ENCODE data around the gene TSHR. TPM values are rescaled to one million over a fixed set of nuclear protein-coding genes. Genes with fewer than 3 reads are reported as not detected.

The TSHR gene
- total and polyA plus RNA-seq, 2 experiments from 2014 or later: 0.59 to 0.78 TPM

DNA sequence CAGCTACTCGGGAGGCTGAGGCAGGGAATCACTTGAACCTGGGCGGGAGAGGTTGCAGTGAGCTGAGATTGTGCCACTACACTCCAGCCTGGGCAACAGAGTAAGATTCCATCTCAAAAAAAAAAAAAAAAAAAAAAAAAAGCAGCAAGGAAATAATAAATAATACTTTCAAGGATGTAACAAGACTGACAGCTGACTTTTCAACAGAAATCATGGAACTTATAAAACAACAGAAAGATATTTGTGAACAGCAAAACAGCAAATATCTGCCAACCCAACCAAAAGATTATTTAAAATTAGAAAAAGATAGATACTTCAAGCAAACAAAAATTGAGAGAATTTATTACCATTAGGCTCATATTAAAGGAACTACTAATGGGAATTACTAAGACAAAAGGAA, 115.1 kb downstream of the TSHR start:
- Histone ChIP-seq H3K27ac (ENCODE audit: low read depth) (no peak overlapping the region), H3K9me2 (ENCODE audit: insufficient read depth) (no peaks in the 10 kb centered on the region), H4K20me1 (replicated peaks; ENCODE audit: insufficient read depth) (no peaks in the 10 kb centered on the region), H3K4me1 (ENCODE audit: insufficient read depth) (no peaks in the 10 kb centered on the region), H3K79me2 (replicated peaks; ENCODE audit: insufficient read depth) (no peaks in the 10 kb centered on the region), H3F3A (replicated peaks; ENCODE audit: low read depth) (no peaks in the 10 kb centered on the region), H2AFZ (no peak overlapping the region), H3K27me3 (ENCODE audit: insufficient read depth) (no peaks in the 10 kb centered on the region), H3K36me3 (ENCODE audit: insufficient read depth) (no peaks in the 10 kb centered on the region), H3K4me2 (no peak overlapping the region), H3K4me3 (no peak overlapping the region)
- Mint-ChIP-seq H3K27me3 (ENCODE audit: insufficient read depth, low read depth, poor library complexity) (no peaks in the 10 kb centered on the region), H3K4me1 (no peaks in the 10 kb centered on the region), H3K4me3 (no peak overlapping the region), H3K36me3 (ENCODE audit: low read depth) (peaks cover 3% of the 10 kb centered on the region; the same call in 1 of the 3 replicates), H3K27ac (no peak overlapping the region), H3K9me3 (peaks cover 25% of the 10 kb centered on the region; the same call in 2 of the 3 replicates)
- no peak for DNase-seq (ENCODE audit: low spot score)
- ATAC-seq: no peak
- TF ChIP-seq ZNF331 (CRISPR knock-in tag; IDR thresholded peaks at IDR 0.05; ENCODE audit: low read depth) (no peak), POLR2AphosphoS5 (IDR thresholded peaks at IDR 0.05; ENCODE audit: low read depth) (no peak), EZH2phosphoT487 (IDR thresholded peaks at IDR 0.05; ENCODE audit: unreplicated experiment) (no peak), ZNF114 (CRISPR knock-in tag; IDR thresholded peaks at IDR 0.05) (no peak), JUNB (IDR thresholded peaks at IDR 0.05; ENCODE audit: unreplicated experiment) (no peak), STAT1 (IDR thresholded peaks at IDR 0.05; ENCODE audit: unreplicated experiment) (no peak), ETS1 (IDR thresholded peaks at IDR 0.05) (no peak)
- TF ChIP-seq, protein P1, sequence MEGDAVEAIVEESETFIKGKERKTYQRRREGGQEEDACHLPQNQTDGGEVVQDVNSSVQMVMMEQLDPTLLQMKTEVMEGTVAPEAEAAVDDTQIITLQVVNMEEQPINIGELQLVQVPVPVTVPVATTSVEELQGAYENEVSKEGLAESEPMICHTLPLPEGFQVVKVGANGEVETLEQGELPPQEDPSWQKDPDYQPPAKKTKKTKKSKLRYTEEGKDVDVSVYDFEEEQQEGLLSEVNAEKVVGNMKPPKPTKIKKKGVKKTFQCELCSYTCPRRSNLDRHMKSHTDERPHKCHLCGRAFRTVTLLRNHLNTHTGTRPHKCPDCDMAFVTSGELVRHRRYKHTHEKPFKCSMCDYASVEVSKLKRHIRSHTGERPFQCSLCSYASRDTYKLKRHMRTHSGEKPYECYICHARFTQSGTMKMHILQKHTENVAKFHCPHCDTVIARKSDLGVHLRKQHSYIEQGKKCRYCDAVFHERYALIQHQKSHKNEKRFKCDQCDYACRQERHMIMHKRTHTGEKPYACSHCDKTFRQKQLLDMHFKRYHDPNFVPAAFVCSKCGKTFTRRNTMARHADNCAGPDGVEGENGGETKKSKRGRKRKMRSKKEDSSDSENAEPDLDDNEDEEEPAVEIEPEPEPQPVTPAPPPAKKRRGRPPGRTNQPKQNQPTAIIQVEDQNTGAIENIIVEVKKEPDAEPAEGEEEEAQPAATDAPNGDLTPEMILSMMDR (conservative IDR thresholded peaks at IDR 0.05; ENCODE audit: low read depth in 2 of 2): no peak

- H3K4me3 Mint-ChIP-seq: no peak overlapping the region
- H3K27me3 ChIP-seq (ENCODE audit: insufficient read depth): no peaks in the 10 kb centered on the region
- H3K4me1 ChIP-seq (ENCODE audit: insufficient read depth): 0 out of 2 replicates have a peak, but pooled peaks cover 4% of the 10 kb centered on the region
- no peak overlapping the region for H3K27ac ChIP-seq (ENCODE audit: low read depth)
- ATAC-seq (no peak), DNase-seq (ENCODE audit: low spot score) (no peak)
- H3K4me3 ChIP-seq: no peak overlapping the region
- no peak overlapping the region for H2AFZ ChIP-seq
- no peaks in the 10 kb centered on the region for H3K27me3 Mint-ChIP-seq (ENCODE audit: insufficient read depth, low read depth, poor library complexity)
- no peaks in the 10 kb centered on the region for H3K36me3 ChIP-seq (ENCODE audit: insufficient read depth)
- no peak overlapping the region for H3K4me2 ChIP-seq
- H3F3A ChIP-seq (replicated peaks; ENCODE audit: low read depth): no peaks in the 10 kb centered on the region
- H4K20me1 ChIP-seq (replicated peaks; ENCODE audit: insufficient read depth): no peaks in the 10 kb centered on the region
- H3K36me3 Mint-ChIP-seq (ENCODE audit: low read depth): no peaks in the 10 kb centered on the region
- H3K27ac Mint-ChIP-seq: no peak overlapping the region
- peaks cover 4% of the 10 kb centered on the region; the same call in 2 of the 3 replicates for H3K4me1 Mint-ChIP-seq
- H3K9me3 Mint-ChIP-seq: no peaks in the 10 kb centered on the region
- no peaks in the 10 kb centered on the region for H3K79me2 ChIP-seq (replicated peaks; ENCODE audit: insufficient read depth)
- H3K9me2 ChIP-seq (ENCODE audit: insufficient read depth): no peaks in the 10 kb centered on the region
- TF ChIP-seq, protein P1 (conservative IDR thresholded peaks at IDR 0.05; ENCODE audit: low read depth in 2 of 2): no peak
- TF ChIP-seq, protein P2, sequence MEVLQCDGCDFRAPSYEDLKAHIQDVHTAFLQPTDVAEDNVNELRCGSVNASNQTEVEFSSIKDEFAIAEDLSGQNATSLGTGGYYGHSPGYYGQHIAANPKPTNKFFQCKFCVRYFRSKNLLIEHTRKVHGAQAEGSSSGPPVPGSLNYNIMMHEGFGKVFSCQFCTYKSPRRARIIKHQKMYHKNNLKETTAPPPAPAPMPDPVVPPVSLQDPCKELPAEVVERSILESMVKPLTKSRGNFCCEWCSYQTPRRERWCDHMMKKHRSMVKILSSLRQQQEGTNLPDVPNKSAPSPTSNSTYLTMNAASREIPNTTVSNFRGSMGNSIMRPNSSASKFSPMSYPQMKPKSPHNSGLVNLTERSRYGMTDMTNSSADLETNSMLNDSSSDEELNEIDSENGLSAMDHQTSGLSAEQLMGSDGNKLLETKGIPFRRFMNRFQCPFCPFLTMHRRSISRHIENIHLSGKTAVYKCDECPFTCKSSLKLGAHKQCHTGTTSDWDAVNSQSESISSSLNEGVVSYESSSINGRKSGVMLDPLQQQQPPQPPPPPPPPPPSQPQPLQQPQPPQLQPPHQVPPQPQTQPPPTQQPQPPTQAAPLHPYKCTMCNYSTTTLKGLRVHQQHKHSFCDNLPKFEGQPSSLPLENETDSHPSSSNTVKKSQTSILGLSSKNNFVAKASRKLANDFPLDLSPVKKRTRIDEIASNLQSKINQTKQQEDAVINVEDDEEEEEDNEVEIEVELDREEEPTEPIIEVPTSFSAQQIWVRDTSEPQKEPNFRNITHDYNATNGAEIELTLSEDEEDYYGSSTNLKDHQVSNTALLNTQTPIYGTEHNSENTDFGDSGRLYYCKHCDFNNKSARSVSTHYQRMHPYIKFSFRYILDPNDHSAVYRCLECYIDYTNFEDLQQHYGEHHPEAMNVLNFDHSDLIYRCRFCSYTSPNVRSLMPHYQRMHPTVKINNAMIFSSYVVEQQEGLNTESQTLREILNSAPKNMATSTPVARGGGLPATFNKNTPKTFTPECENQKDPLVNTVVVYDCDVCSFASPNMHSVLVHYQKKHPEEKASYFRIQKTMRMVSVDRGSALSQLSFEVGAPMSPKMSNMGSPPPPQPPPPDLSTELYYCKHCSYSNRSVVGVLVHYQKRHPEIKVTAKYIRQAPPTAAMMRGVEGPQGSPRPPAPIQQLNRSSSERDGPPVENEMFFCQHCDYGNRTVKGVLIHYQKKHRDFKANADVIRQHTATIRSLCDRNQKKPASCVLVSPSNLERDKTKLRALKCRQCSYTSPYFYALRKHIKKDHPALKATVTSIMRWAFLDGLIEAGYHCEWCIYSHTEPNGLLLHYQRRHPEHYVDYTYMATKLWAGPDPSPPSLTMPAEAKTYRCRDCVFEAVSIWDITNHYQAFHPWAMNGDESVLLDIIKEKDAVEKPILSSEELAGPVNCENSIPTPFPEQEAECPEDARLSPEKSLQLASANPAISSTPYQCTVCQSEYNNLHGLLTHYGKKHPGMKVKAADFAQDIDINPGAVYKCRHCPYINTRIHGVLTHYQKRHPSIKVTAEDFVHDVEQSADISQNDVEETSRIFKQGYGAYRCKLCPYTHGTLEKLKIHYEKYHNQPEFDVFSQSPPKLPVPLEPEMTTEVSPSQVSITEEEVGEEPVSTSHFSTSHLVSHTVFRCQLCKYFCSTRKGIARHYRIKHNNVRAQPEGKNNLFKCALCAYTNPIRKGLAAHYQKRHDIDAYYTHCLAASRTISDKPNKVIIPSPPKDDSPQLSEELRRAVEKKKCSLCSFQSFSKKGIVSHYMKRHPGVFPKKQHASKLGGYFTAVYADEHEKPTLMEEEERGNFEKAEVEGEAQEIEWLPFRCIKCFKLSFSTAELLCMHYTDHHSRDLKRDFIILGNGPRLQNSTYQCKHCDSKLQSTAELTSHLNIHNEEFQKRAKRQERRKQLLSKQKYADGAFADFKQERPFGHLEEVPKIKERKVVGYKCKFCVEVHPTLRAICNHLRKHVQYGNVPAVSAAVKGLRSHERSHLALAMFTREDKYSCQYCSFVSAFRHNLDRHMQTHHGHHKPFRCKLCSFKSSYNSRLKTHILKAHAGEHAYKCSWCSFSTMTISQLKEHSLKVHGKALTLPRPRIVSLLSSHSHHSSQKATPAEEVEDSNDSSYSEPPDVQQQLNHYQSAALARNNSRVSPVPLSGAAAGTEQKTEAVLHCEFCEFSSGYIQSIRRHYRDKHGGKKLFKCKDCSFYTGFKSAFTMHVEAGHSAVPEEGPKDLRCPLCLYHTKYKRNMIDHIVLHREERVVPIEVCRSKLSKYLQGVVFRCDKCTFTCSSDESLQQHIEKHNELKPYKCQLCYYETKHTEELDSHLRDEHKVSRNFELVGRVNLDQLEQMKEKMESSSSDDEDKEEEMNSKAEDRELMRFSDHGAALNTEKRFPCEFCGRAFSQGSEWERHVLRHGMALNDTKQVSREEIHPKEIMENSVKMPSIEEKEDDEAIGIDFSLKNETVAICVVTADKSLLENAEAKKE (CRISPR knock-in tag; IDR thresholded peaks at IDR 0.05): no peak
- TF ChIP-seq POLR2AphosphoS5 (IDR thresholded peaks at IDR 0.05; ENCODE audit: low read depth) (no peak), EZH2phosphoT487 (IDR thresholded peaks at IDR 0.05; ENCODE audit: unreplicated experiment) (no peak), ETS1 (IDR thresholded peaks at IDR 0.05) (no peak)
Measured at GRCh38 chr14:81085596-81085995, 130.2 kb downstream of the TSHR start.
